RCC 7860 (cell line): ENCODE measurements around the gene GUCY1A2.
"Not testable (repeated sequence)": the region's sequence is repeated elsewhere in the genome, so short reads cannot be mapped to it uniquely, and the experiment has no call there.

ENCODE experiments used
- DNase-seq: peaks from one replicate; pipeline ENCODE4 v3.0.0-alpha.2; 2015; ENCODE audit warnings: low spot score
- FAIRE-seq: peaks from 2 replicates; lab custom pipeline; 2012; peaks lifted over from hg19 to GRCh38; lab: Jason Lieb, UNC

Gene GUCY1A2

GRCh38 chr11:106848526-106848925, 169.8 kb downstream of the GUCY1A2 start:
- DNase-seq = no peak
- no peak for FAIRE-seq

- FAIRE-seq = no peak
- DNase-seq = no peak
These were observed 176.1 kb downstream of the GUCY1A2 start for GRCh38 chr11:106842134-106842533.

DNA sequence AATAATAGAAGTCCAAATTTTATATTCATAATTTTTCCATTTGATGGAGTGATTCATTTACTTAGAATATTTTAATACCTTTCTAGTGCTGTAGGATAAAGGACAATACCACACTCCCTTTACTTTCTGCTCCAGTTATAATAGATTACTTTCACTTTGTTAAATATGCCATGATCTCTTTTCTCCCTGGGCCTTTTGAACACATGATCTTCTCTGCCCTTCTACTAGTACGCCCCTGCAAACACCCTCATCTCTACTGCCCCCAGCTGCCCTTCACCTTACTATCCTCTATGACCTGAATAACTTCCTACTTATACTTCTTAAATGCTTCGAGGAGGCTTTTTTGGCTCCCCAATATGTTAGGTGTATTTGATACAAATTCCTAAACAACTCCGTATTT, 177.3 kb downstream of the GUCY1A2 start:
- no peak for FAIRE-seq
- DNase-seq = no peak

GRCh38 chr11:106840146-106840545, 178.1 kb downstream of the GUCY1A2 start:
- FAIRE-seq (no peak), DNase-seq (no peak)

GRCh38 chr11:106834567-106834966, 183.7 kb downstream of the GUCY1A2 start:
- FAIRE-seq (no peak), DNase-seq (no peak)

DNA sequence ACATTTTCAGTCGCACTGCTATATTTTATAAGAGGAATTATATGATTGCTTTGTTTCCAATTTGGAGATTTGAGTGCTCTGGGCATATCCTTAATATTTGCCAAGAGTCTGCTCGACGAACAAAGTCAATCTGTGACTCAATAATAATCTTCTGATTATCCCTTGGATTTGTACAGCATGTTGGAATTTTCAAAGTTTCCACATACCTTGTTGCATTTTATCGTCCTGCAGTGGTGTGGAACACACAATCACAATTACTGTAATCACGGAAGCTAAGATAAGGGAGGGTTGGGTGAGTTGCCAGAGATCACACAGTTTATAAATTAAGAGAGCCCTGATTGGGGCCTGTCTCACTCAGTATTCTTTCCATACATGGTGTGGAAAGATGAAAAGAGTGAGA, 189.3 kb downstream of the GUCY1A2 start:
- FAIRE-seq = no peak
- no peak for DNase-seq

DNA sequence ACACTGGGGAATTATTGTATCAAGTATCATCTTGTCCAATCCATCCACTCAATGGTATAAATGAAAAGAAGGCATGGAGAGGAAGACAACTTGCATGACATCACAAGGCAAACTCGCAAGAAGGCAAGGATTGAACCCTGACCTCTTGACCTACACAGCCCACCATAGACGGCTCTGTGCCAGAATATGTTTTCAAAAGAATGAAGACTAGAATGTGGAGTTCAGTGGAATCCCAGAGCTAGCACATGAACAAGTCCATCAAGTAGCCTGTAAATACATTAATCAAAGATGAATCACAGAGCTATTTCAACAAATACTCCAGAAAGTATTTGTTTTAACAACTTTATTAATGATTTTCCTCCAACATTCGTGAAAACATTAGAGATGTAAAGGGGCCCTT, 189.7 kb downstream of the GUCY1A2 start:
- DNase-seq (no peak), FAIRE-seq (no peak)

DNA sequence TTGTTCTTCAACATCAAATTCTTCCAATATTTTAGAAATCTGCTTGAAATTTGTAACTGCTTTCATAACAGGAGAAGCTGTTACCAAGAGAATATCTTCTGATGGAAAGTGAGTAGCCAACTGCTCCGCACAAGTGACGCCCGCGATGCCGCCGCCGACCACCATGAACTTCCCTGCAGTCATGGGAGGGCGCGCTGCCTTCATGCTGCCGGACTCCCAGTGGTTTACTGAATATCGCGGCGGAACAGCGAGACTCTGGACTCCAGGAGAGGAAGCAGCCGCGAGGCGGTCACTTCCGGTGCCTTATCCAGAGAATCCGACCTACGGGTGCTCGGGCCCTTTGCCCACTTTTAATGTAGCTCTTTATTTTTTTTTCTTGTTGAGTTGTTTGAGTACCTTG, 190.6 kb downstream of the GUCY1A2 start:
- FAIRE-seq = no peak
- DNase-seq = no peak

DNA sequence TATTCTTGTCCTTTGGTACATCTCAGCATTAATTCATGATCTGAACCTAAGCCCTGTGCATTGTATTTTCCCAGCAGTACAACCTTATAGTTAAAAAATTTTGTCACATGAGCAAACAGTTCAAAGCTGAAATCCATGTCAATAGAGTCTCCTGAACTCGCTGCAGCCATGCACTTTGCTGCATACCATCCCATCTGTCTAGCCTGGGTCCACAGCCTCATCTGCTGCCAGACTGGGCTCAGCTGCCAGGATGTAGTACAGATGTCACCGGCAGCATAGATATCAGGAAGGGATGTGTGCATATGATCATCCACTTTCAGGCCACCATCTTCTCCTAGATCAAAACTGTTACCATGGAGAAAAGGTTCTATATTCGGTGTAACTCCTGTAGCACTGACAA, 191.7 kb downstream of the GUCY1A2 start:
- not testable (repeated sequence) for FAIRE-seq, DNase-seq

- DNase-seq (no peak), FAIRE-seq (no peak)
These were observed 196.4 kb downstream of the GUCY1A2 start for GRCh38 chr11:106821826-106822225.

- DNase-seq (no peak), FAIRE-seq (no peak)
These were observed 197.0 kb downstream of the GUCY1A2 start for GRCh38 chr11:106821291-106821690.

GRCh38 chr11:106818443-106818842, 199.8 kb downstream of the GUCY1A2 start:
- no peak for FAIRE-seq
- no peak for DNase-seq

GRCh38 chr11:106815209-106815608, 203.1 kb downstream of the GUCY1A2 start:
- no peak for DNase-seq
- FAIRE-seq = no peak

GRCh38 chr11:106813806-106814205, 204.5 kb downstream of the GUCY1A2 start:
- FAIRE-seq (no peak), DNase-seq (no peak)

- FAIRE-seq (no peak), DNase-seq (no peak)
These were observed 224.2 kb downstream of the GUCY1A2 start for GRCh38 chr11:106794058-106794457.

GRCh38 chr11:106789406-106789805, 228.9 kb downstream of the GUCY1A2 start:
- DNase-seq (no peak), FAIRE-seq (no peak)

- FAIRE-seq (no peak), DNase-seq (no peak)
These were observed 230.8 kb downstream of the GUCY1A2 start for GRCh38 chr11:106787454-106787853.

DNA sequence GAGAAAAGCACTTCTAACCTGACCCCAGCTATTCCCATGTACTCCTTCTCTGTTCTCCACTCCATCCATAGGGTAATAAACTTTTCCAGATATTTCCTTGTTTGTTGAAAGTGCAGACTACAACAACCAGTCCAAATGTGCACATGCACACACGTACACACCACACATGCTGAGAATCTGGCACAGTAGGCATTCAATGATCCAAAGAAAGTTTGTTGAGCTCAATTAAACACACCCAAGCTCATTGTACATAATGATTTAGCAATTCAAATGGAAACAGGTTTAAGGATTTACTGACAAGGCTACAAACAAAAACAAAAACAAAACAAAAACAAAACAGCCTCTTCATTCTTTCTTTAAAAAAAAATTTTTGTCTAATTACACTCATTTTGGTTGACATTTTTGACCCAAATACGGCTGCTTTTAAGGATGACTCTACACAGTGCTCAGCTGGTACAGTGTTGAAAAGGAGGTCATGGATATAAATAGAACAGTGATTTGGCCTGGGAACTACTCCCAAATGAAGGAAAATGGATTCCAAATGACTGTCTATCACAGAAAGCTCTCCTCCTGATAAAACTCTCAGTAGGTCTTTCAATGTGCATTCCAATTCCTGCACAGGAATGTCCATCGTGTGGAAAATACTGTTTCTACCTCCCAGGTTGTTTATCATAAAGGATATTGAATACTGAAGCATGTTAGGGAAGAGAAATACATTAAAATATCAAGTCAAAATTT, 232.2 kb downstream of the GUCY1A2 start:
- DNase-seq = no peak

DNA sequence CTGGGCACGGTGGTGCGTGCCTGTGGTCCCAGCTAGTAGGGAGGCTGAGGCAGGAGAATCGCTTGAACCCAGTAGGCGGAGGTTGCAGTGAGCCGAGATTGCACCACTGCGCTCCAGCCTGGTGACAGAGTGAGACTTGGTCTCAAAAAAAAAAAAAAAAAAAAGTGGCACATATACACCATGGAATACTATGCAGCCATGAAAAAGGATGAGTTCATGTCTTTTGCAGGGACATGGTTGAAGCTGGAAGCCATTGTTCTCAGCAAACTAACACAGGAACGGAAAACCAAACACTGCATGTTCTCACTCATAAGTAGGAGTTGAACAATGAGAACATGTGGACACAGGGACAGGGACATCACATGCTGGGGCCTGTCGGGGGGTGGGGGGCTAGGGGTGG, 241.0 kb downstream of the GUCY1A2 start:
- DNase-seq, FAIRE-seq: not testable (repeated sequence)

More for the DNA sequence above, 232.2 kb downstream of the GUCY1A2 start:
- no peak for FAIRE-seq

GRCh38 chr11:106770489-106771085, 247.7 kb downstream of the GUCY1A2 start:
- FAIRE-seq (no peak), DNase-seq (no peak)

GRCh38 chr11:106765469-106766258, 252.6 kb downstream of the GUCY1A2 start:
- FAIRE-seq = no peak
- DNase-seq = no peak

GRCh38 chr11:106763501-106763900, 254.8 kb downstream of the GUCY1A2 start:
- no peak for FAIRE-seq

More at GRCh38 chr11:106763501-106763900, 254.8 kb downstream of the GUCY1A2 start:
- DNase-seq = no peak
